ENCODE data around the gene RAE1. TPM values are rescaled to one million over a fixed set of nuclear protein-coding genes. Genes with fewer than 3 reads are reported as not detected.

Gene RAE1
- total RNA-seq, 1 experiment from 2014 or later, result 183 TPM

DNA sequence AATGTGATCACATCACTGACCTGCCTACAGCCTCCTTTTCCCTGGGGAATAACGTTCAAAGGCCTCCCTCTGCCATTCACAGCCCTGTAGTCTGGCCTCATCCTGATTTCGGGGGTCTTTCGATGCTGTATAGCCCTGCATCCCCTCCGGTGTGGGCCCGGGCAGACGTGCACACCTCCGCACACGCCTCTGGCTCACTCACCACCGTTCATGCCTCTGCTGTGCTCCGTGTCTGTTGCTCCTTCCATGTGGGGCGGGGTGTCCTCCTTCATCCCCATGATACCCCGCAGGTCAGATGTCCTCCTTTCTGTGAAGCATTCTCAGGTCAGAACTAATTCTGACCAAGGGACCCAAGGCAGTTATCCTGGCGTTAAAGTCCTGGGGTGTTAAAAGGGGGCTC, 26.3 kb downstream of the RAE1 start:
- peaks cover 55% of the 10 kb centered on the region for H3K36me3 ChIP-seq (ENCODE audit: low read depth, low read length)
- no peak for TF ChIP-seq EZH2 (IDR thresholded peaks at IDR 0.05; ENCODE audit: low read length, unreplicated experiment)
- TF ChIP-seq, protein P1, sequence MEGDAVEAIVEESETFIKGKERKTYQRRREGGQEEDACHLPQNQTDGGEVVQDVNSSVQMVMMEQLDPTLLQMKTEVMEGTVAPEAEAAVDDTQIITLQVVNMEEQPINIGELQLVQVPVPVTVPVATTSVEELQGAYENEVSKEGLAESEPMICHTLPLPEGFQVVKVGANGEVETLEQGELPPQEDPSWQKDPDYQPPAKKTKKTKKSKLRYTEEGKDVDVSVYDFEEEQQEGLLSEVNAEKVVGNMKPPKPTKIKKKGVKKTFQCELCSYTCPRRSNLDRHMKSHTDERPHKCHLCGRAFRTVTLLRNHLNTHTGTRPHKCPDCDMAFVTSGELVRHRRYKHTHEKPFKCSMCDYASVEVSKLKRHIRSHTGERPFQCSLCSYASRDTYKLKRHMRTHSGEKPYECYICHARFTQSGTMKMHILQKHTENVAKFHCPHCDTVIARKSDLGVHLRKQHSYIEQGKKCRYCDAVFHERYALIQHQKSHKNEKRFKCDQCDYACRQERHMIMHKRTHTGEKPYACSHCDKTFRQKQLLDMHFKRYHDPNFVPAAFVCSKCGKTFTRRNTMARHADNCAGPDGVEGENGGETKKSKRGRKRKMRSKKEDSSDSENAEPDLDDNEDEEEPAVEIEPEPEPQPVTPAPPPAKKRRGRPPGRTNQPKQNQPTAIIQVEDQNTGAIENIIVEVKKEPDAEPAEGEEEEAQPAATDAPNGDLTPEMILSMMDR (conservative IDR thresholded peaks at IDR 0.05; ENCODE audit: low read depth, low read length), result no peak
- TF ChIP-seq EZH2phosphoT487 (IDR thresholded peaks at IDR 0.05; ENCODE audit: borderline replicate concordance, low read length), result no peak

DNA sequence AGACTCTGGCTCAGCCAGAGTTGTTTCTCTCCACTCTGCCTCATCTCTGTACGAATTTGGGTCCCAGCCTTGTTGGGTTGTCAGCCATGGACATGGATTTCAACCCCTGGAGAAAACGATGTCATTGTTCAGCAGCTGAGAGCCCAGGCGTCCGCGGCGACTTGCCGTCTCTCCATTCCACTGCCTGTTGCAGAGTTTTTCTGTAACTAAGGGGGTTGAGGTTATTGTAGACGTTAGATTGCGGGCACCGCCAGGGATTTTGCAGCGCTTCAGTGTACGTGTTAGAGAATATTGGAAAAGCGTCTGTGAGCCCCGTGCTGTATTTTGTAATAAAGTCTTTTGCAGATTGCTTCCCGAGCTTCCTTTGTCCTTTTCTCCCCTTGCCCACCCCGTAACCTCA, 27.1 kb downstream of the RAE1 start:
- no TSS peak for BruUV-seq (replicated peaks)
- POLR2A ChIA-PET (ENCODE audit: unreplicated experiment), result no interaction called here
- H3K4me1 ChIP-seq (ENCODE audit: insufficient read depth, low read length), result no peaks in the 10 kb centered on the region
- no peak overlapping the region for H3K4me2 ChIP-seq (ENCODE audit: low read length)
- no peak overlapping the region for H3K27ac ChIP-seq (ENCODE audit: low read length)
- H3F3A ChIP-seq (ENCODE audit: low read length, unreplicated experiment), result no peaks in the 10 kb centered on the region
- H3K9me2 ChIP-seq (replicated peaks; ENCODE audit: low read length), result no peaks in the 10 kb centered on the region
- H3K27me3 ChIP-seq (ENCODE audit: low read length), result no peaks in the 10 kb centered on the region
- no peak overlapping the region for H2AFZ ChIP-seq (ENCODE audit: low read length)
- DNase-seq (no peak), ATAC-seq (no peak)
- no peaks in the 10 kb centered on the region for H3K79me2 ChIP-seq (ENCODE audit: low read length)
- TF ChIP-seq EZH2 (IDR thresholded peaks at IDR 0.05; ENCODE audit: low read length, unreplicated experiment), result no peak
- no peak for TF ChIP-seq EZH2phosphoT487 (IDR thresholded peaks at IDR 0.05; ENCODE audit: borderline replicate concordance, low read length)
- TF ChIP-seq, protein P1 (conservative IDR thresholded peaks at IDR 0.05; ENCODE audit: low read depth, low read length), result no peak
- H3K9ac ChIP-seq (ENCODE audit: low read length), result no peak overlapping the region
- H3K9me3 ChIP-seq (ENCODE audit: low read length), result no peaks in the 10 kb centered on the region
- CTCF ChIA-PET, result no interaction called here
- H3K4me3 ChIP-seq (ENCODE audit: low read length), result no peak overlapping the region
- intact Hi-C loops (cut with micrococcal nuclease), result no loop called here
- no peaks in the 10 kb centered on the region for H4K20me1 ChIP-seq (ENCODE audit: low read length)
- peaks cover 49% of the 10 kb centered on the region for H3K36me3 ChIP-seq (ENCODE audit: low read depth, low read length)

More for the DNA sequence above, 26.3 kb downstream of the RAE1 start:
- no peak for ATAC-seq
- Histone ChIP-seq H4K20me1 (ENCODE audit: low read length) (no peaks in the 10 kb centered on the region), H3K27me3 (ENCODE audit: low read length) (no peaks in the 10 kb centered on the region), H2AFZ (ENCODE audit: low read length) (no peak overlapping the region), H3K4me1 (ENCODE audit: insufficient read depth, low read length) (no peaks in the 10 kb centered on the region), H3K4me2 (ENCODE audit: low read length) (no peak overlapping the region), H3K9me3 (ENCODE audit: low read length) (no peaks in the 10 kb centered on the region), H3K9ac (ENCODE audit: low read length) (no peak overlapping the region), H3K27ac (ENCODE audit: low read length) (no peak overlapping the region), H3K9me2 (replicated peaks; ENCODE audit: low read length) (no peaks in the 10 kb centered on the region), H3F3A (ENCODE audit: low read length, unreplicated experiment) (no peaks in the 10 kb centered on the region), H3K4me3 (ENCODE audit: low read length) (no peak overlapping the region), H3K79me2 (ENCODE audit: low read length) (no peaks in the 10 kb centered on the region)
- no TSS peak for BruUV-seq (replicated peaks)
- DNase-seq, result no peak
- ChIA-PET CTCF (no interaction called here), POLR2A (ENCODE audit: unreplicated experiment) (no interaction called here)
- intact Hi-C loops (cut with micrococcal nuclease), result no loop called here

GRCh38 chr20:57378646-57379262, 27.7 kb downstream of the RAE1 start:
- no TSS peak for BruUV-seq (replicated peaks)
- no peak overlapping the region for H2AFZ ChIP-seq (ENCODE audit: low read length)
- no peak overlapping the region for H3K27ac ChIP-seq (ENCODE audit: low read length)
- no peak overlapping the region for H3K4me2 ChIP-seq (ENCODE audit: low read length)
- H3K4me3 ChIP-seq (ENCODE audit: low read length), result no peak overlapping the region
- CTCF ChIA-PET, result interaction anchor here (0.7 kb wide), 1 partner anchor 1075 kb away, joined by 5 read pairs; no protein-coding TSS in a partner anchor
- H3K9me2 ChIP-seq (replicated peaks; ENCODE audit: low read length), result no peaks in the 10 kb centered on the region
- POLR2A ChIA-PET (ENCODE audit: unreplicated experiment), result no interaction called here
- no peak overlapping the region for H3K9ac ChIP-seq (ENCODE audit: low read length)
- peaks cover 43% of the 10 kb centered on the region for H3K36me3 ChIP-seq (ENCODE audit: low read depth, low read length)
- DNase-seq (no peak), ATAC-seq (no peak)
- no peaks in the 10 kb centered on the region for H3K9me3 ChIP-seq (ENCODE audit: low read length)
- H3K27me3 ChIP-seq (ENCODE audit: low read length), result no peaks in the 10 kb centered on the region
- H3K4me1 ChIP-seq (ENCODE audit: insufficient read depth, low read length), result no peaks in the 10 kb centered on the region
- intact Hi-C loops (cut with micrococcal nuclease), result no loop called here
- TF ChIP-seq EZH2phosphoT487 (IDR thresholded peaks at IDR 0.05; ENCODE audit: borderline replicate concordance, low read length) (no peak), EZH2 (IDR thresholded peaks at IDR 0.05; ENCODE audit: low read length, unreplicated experiment) (no peak)
- TF ChIP-seq, protein P1 (conservative IDR thresholded peaks at IDR 0.05; ENCODE audit: low read depth, low read length), result no peak
- no peaks in the 10 kb centered on the region for H3K79me2 ChIP-seq (ENCODE audit: low read length)
- H4K20me1 ChIP-seq (ENCODE audit: low read length), result no peaks in the 10 kb centered on the region
- no peaks in the 10 kb centered on the region for H3F3A ChIP-seq (ENCODE audit: low read length, unreplicated experiment)

Data from PC-3 (cell line).